Lower lobe of right lung (tissue), 2 donors: ENCODE data around the gene ZCCHC2. TPM values are rescaled to one million over a fixed set of nuclear protein-coding genes. Genes with fewer than 3 reads are reported as not detected.

Experiments
- ATAC-seq, 2 donors: fragments of 200-7000 bp; cut with Tn5 transposase; one replicate each; pipeline ENCODE4 v1.9.1; 2020 to 2022; ENCODE audit warnings: mild to moderate bottlenecking in 2 of 2, moderate library complexity in 2 of 2
- DNase-seq: peaks from one replicate; pipeline ENCODE4 v3.0.0-alpha.2; 2020
- H3K27ac ChIP-seq: fragments of 200-600 bp; one replicate; pipeline ENCODE4 v1.8.0; 2022
- H3K27me3 ChIP-seq: fragments of 200-600 bp; one replicate; pipeline ENCODE4 v1.8.0; 2022; ENCODE audit warnings: low read depth
- H3K36me3 ChIP-seq: fragments of 200-600 bp; one replicate; pipeline ENCODE4 v1.8.0; 2022; ENCODE audit warnings: mild to moderate bottlenecking
- H3K4me1 ChIP-seq: fragments of 200-600 bp; one replicate; pipeline ENCODE4 v1.8.0; 2022
- H3K4me3 ChIP-seq: fragments of 200-600 bp; one replicate; pipeline ENCODE4 v1.8.0; 2022; ENCODE audit warnings: mild to moderate bottlenecking
- H3K9me3 ChIP-seq: fragments of 200-600 bp; one replicate; pipeline ENCODE4 v1.8.0; 2022
- CTCF ChIP-seq: fragments of 200-600 bp; IDR thresholded peaks from one replicate; pipeline ENCODE4 v1.8.0; 2022; ENCODE audit warnings: antibody characterized with exemption, mild to moderate bottlenecking
- intact Hi-C: fragments of 100-400 bp; cut with DNase I; formaldehyde crosslinking; loops from one replicate; pipeline ENCODE4 v1.11.0; 2022
- total RNA-seq: library from RNA; stranded (reverse); fragmentation: NEBNext Ultra II Directional; extraction: Animal tissue kit (Norgen Biotek cat#: 25700); gene quantifications from one replicate; pipeline ENCODE4 v1.2.1, GENCODE V29; 2021
- donor health status: DM: no; HTN: yes; CAD: no; lungs with severe emphysema.

Gene ZCCHC2
- total RNA-seq, 1 donor from 2014 or later, result 51.9 TPM

- Histone ChIP-seq H3K9me3 (no peaks in the 10 kb centered on the region), H3K4me3 (no peak overlapping the region), H3K27me3 (no peaks in the 10 kb centered on the region), H3K36me3 (peaks cover 41% of the 10 kb centered on the region), H3K4me1 (peaks cover 15% of the 10 kb centered on the region), H3K27ac (no peak overlapping the region)
- intact Hi-C loops, result no loop called here
- ATAC-seq (no peak), DNase-seq (no peak)
- TF ChIP-seq CTCF, result no peak
Measured at GRCh38 chr18:62538881-62539280, 16.1 kb downstream of the ZCCHC2 start.

- no peak overlapping the region for H3K4me3 ChIP-seq
- H3K27ac ChIP-seq, result no peak overlapping the region
- no peak for ATAC-seq
- peaks cover 14% of the 10 kb centered on the region for H3K4me1 ChIP-seq
- peaks cover 48% of the 10 kb centered on the region for H3K36me3 ChIP-seq
- H3K27me3 ChIP-seq, result no peaks in the 10 kb centered on the region
- TF ChIP-seq CTCF, result no peak
- intact Hi-C loops, result no loop called here
- no peak for DNase-seq
- no peaks in the 10 kb centered on the region for H3K9me3 ChIP-seq
Measured at GRCh38 chr18:62539284-62540165, 16.7 kb downstream of the ZCCHC2 start.

- H3K4me1 ChIP-seq, result peaks cover 5% of the 10 kb centered on the region
- no peaks in the 10 kb centered on the region for H3K9me3 ChIP-seq
- H3K27ac ChIP-seq, result no peak overlapping the region
- intact Hi-C loops, result no loop called here
- no peak overlapping the region for H3K4me3 ChIP-seq
- no peak for TF ChIP-seq CTCF
- no peaks in the 10 kb centered on the region for H3K27me3 ChIP-seq
- DNase-seq (no peak), ATAC-seq (no peak)
- H3K36me3 ChIP-seq, result peaks cover 81% of the 10 kb centered on the region
Measured at GRCh38 chr18:62543021-62543420, 20.2 kb downstream of the ZCCHC2 start.

GRCh38 chr18:62545098-62545497, 22.3 kb downstream of the ZCCHC2 start:
- intact Hi-C loops, result no loop called here
- no peak overlapping the region for H3K4me3 ChIP-seq
- DNase-seq (no peak), ATAC-seq (peak; percentile 52 to 76)
- no peaks in the 10 kb centered on the region for H3K4me1 ChIP-seq
- H3K9me3 ChIP-seq, result no peaks in the 10 kb centered on the region
- no peak for TF ChIP-seq CTCF
- H3K36me3 ChIP-seq, result peaks cover 87% of the 10 kb centered on the region
- no peak overlapping the region for H3K27ac ChIP-seq
- no peaks in the 10 kb centered on the region for H3K27me3 ChIP-seq

GRCh38 chr18:62549755-62550154, 26.9 kb downstream of the ZCCHC2 start:
- Histone ChIP-seq H3K36me3 (peaks cover 80% of the 10 kb centered on the region), H3K9me3 (no peaks in the 10 kb centered on the region), H3K4me3 (no peak overlapping the region), H3K4me1 (peaks cover 6% of the 10 kb centered on the region), H3K27ac (no peak overlapping the region), H3K27me3 (no peaks in the 10 kb centered on the region)
- DNase-seq, result no peak
- no peak for TF ChIP-seq CTCF
- ATAC-seq, result no peak
- intact Hi-C loops, result no loop called here
